Keratinocyte (primary cell): ENCODE results near the gene SPATA6L. TPM values are rescaled to one million over a fixed set of nuclear protein-coding genes. Genes with fewer than 3 reads are reported as not detected.

Source experiments
- DNase-seq: peaks from one replicate; pipeline ENCODE4 v3.0.0-alpha.2; 2011; ENCODE audit warnings: low read depth, missing footprints, low spot score
- FAIRE-seq: peaks from 2 replicates; lab custom pipeline; 2011; peaks lifted over from hg19 to GRCh38; lab: Jason Lieb, UNC
- H2AFZ ChIP-seq: 2 replicates; pipeline ENCODE4 v1.6.0; 2012; ENCODE audit warnings: low read length, control low read depth, inconsistent platforms; ENCODE audit not compliant: control insufficient read depth
- H3K27ac ChIP-seq: 2 replicates; pipeline ENCODE4 v1.5.1; 2011; ENCODE audit warnings: low read length; ENCODE audit not compliant: control insufficient read depth, insufficient read depth
- H3K27me3 ChIP-seq: 3 replicates; pipeline ENCODE4 v1.6.0; 2011; ENCODE audit warnings: low read length; ENCODE audit not compliant: control insufficient read depth, insufficient read depth; ENCODE audit errors: extremely low read depth
- H3K36me3 ChIP-seq, 2 experiments: 2 replicates in 1 of 2; 3 replicates in 1 of 2; pipeline ENCODE4 v1.5.1; 2011; ENCODE audit warnings: low read length in 2 of 2, mild to moderate bottlenecking in 1 of 2; ENCODE audit not compliant: control insufficient read depth in 2 of 2, insufficient read depth in 2 of 2; ENCODE audit errors: extremely low read depth in 1 of 2
- H3K4me1 ChIP-seq: 3 replicates; pipeline ENCODE4 v1.5.1; 2011; ENCODE audit warnings: low read length; ENCODE audit not compliant: control insufficient read depth, insufficient read depth; ENCODE audit errors: extremely low read depth
- H3K4me2 ChIP-seq: 3 replicates; pipeline ENCODE4 v1.6.0; 2011; ENCODE audit warnings: low read depth, low read length; ENCODE audit not compliant: control insufficient read depth, insufficient read depth; ENCODE audit errors: extremely low read depth
- H3K4me3 ChIP-seq, 3 experiments: fragments of 200-600 bp in 1 of 3; sonication (generic) in 1 of 3; 2 replicates in 2 of 3; 3 replicates in 1 of 3; pipeline ENCODE4 v1.5.1; 2011 to 2016; ENCODE audit warnings: low read length in 3 of 3, mild to moderate bottlenecking in 3 of 3, control low read depth in 2 of 3, inconsistent platforms in 1 of 3, low read depth in 1 of 3, mixed read lengths in 1 of 3, mixed run types in 1 of 3, moderate library complexity in 1 of 3; ENCODE audit not compliant: control insufficient read depth in 2 of 3, insufficient read depth in 2 of 3; ENCODE audit errors: extremely low read depth in 1 of 3
- H3K79me2 ChIP-seq: 2 replicates; pipeline ENCODE4 v1.6.0; 2012; ENCODE audit warnings: low read length; ENCODE audit not compliant: control insufficient read depth, insufficient read depth
- H3K9ac ChIP-seq: 3 replicates; pipeline ENCODE4 v1.6.0; 2011; ENCODE audit warnings: low read length; ENCODE audit not compliant: control insufficient read depth, insufficient read depth; ENCODE audit errors: extremely low read depth
- H3K9me1 ChIP-seq: 3 replicates; pipeline ENCODE4 v1.6.0; 2011; ENCODE audit warnings: low read length; ENCODE audit not compliant: control insufficient read depth, insufficient read depth; ENCODE audit errors: extremely low read depth
- H3K9me3 ChIP-seq: 2 replicates; pipeline ENCODE4 v1.5.1; 2012; ENCODE audit warnings: low read depth, low read length; ENCODE audit not compliant: control insufficient read depth
- H4K20me1 ChIP-seq: 3 replicates; pipeline ENCODE4 v1.6.0; 2011; ENCODE audit warnings: low read length; ENCODE audit not compliant: control insufficient read depth, insufficient read depth; ENCODE audit errors: extremely low read depth
- EZH2 ChIP-seq: IDR thresholded peaks from one replicate; pipeline ENCODE4 v1.6.1; 2012; ENCODE audit warnings: inconsistent platforms, mild to moderate bottlenecking, low read length, moderate library complexity
- dilution Hi-C: fragments of 300-500 bp; cut with MboI; formaldehyde crosslinking; loops from one replicate; pipeline ENCODE4 v1.7.0; 2020; ENCODE audit warnings: low sequenced_read_pairs; ENCODE audit not compliant: extremely low pct_ligation_motif_present
- polyA minus RNA-seq, 3 experiments: library from RNA; depleted of rRNA, polyadenylated mRNA; stranded (reverse); fragments of >200 nt; gene quantifications; 1 replicate in 1 of 3; 2 replicates in 1 of 3; 3 replicates in 1 of 3; pipeline ENCODE4 v1.2.3, GENCODE V29; 2011
- polyA plus RNA-seq, 5 experiments: library from polyadenylated mRNA; depleted of rRNA in 3 of 5; stranded (reverse) in 3 of 5; stranded (forward) in 1 of 5; unstranded in 1 of 5; fragments of >200 nt; gene quantifications; 1 replicate in 1 of 5; 2 replicates in 3 of 5; 3 replicates in 1 of 5; pipeline versions ENCODE4 v1.2.1 to v1.2.3, GENCODE V29; 2011 to 2012; ENCODE audit warnings: missing spikeins in 2 of 5, low read depth in 1 of 5, low replicate concordance in 1 of 5
- TF ChIP-seq, protein P1 (sequence below), 3 experiments: IDR thresholded peaks in 1 of 3; conservative IDR thresholded peaks in 1 of 3; optimal IDR thresholded peaks in 1 of 3; 2 replicates in 2 of 3; 3 replicates in 1 of 3; pipeline versions ENCODE3 to v1.5.1; 2011; ENCODE audit warnings: low read length in 3 of 3, mild to moderate bottlenecking in 3 of 3, moderate library complexity in 2 of 3, control low read depth in 1 of 3, inconsistent platforms in 1 of 3; ENCODE audit not compliant: insufficient read depth in 2 of 3; ENCODE audit errors: extremely low read depth in 1 of 3

Gene SPATA6L, protein sequence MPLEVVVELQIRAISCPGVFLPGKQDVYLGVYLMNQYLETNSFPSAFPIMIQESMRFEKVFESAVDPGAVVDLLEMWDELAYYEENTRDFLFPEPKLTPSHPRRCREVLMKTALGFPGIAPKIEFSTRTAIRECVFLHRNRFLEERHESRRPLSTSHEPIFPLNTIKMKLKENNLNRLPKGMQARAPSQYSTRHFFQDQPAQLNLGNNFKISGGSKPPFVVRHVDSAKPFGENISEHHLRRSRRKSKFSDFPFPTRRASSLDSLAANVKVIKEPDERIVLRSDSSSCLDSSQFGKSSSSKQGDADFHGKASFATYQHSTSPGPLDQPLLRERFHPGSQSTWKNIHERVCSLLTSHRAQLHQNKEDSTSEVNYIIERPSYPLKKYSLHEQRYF
- polyA plus RNA-seq (0.51 to 0.92 TPM (median 0.80 TPM) in 3 replicates), polyA minus RNA-seq (1.2 to 3.2 TPM in 2 of 3 replicates, not detected in the other)
- 0.61 TPM for polyA plus RNA-seq (2011; ENCODE audit: low read depth)
- 0.47 and 0.49 TPM in 2 replicates for polyA plus RNA-seq (2011; cell fraction: cytosol; rRNA removed)
- polyA plus RNA-seq (2011; cell fraction: nucleus; rRNA removed) = 1.4 and 1.9 TPM in 2 replicates
- polyA plus RNA-seq (2012; ENCODE audit: low replicate concordance) = 0.13 and 1.7 TPM in 2 replicates
- polyA minus RNA-seq (2011; cell fraction: cytosol; rRNA and poly(A)+ RNA removed) = not detected
- 1.1 and 2.2 TPM in 2 replicates for polyA minus RNA-seq (2011; cell fraction: nucleus; rRNA and poly(A)+ RNA removed)

DNA sequence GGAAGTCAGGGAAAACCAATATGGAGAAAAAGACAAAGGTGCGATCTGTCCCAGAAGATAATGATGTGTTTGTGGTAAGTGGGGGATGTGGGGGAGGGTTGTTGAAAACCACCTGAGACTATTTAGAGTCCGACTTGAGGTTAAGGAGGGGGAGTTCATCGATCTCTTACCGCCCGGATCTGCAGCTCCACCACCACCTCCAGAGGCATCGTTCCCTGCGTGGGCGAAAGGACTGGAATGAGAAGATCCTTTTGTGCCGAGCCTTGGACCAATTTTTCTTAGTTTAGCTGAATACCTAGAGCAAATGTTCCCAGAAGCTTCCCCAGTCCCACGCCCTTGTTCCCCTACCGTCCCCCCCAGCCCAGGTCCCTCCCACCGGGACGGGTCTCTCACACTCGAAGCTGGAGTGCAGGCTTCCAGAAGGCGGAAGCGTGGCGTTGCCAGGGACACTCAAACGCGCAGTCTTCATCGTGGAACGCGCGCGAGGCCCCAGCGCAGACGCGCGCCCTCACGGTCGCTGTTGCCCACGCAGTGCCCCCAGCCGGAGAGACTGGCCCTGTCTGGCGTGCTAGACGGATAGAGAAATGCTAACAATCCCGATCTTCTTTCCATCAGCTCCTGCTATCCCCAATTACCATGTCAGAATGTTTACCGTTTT, at the start of gene SPATA6L:
TSS of gene SPATA6L (minus strand) at position 439 of the 658 bp plus-strand sequence. CDS start at position 209, 230 bp downstream.
- Histone ChIP-seq H3K27me3 (no peaks in the 10 kb centered on the region), H3K4me1 (peaks cover 41% of the 10 kb centered on the region), H3K36me3 (no peaks in the 10 kb centered on the region), H3K27ac (peak within 1 kb of the TSS; percentile 18), H3K79me2 (peaks cover 15% of the 10 kb centered on the region), H3K9me1 (no peaks in the 10 kb centered on the region), H3K4me2 (peak within 1 kb of the TSS; percentile 89), H3K9me3 (no peaks in the 10 kb centered on the region), H4K20me1 (no peaks in the 10 kb centered on the region), H2AFZ (peak within 1 kb of the TSS; percentile 87), H3K4me3 (peak within 1 kb of the TSS; percentile 20 to 66 (median 56)), H3K9ac (peak within 1 kb of the TSS; percentile 53)
- dilution Hi-C loops = no loop called here
- no peak for TF ChIP-seq EZH2
- TF ChIP-seq, protein P1, sequence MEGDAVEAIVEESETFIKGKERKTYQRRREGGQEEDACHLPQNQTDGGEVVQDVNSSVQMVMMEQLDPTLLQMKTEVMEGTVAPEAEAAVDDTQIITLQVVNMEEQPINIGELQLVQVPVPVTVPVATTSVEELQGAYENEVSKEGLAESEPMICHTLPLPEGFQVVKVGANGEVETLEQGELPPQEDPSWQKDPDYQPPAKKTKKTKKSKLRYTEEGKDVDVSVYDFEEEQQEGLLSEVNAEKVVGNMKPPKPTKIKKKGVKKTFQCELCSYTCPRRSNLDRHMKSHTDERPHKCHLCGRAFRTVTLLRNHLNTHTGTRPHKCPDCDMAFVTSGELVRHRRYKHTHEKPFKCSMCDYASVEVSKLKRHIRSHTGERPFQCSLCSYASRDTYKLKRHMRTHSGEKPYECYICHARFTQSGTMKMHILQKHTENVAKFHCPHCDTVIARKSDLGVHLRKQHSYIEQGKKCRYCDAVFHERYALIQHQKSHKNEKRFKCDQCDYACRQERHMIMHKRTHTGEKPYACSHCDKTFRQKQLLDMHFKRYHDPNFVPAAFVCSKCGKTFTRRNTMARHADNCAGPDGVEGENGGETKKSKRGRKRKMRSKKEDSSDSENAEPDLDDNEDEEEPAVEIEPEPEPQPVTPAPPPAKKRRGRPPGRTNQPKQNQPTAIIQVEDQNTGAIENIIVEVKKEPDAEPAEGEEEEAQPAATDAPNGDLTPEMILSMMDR (optimal IDR thresholded peaks at IDR 0.05 in 1 of 3, IDR thresholded peaks at IDR 0.05 in 1 of 3, conservative IDR thresholded peaks at IDR 0.05 in 1 of 3; ENCODE audit: extremely low read depth in 1 of 3, insufficient read depth in 2 of 3, low read length in 3 of 3) = peak in 1 of 3 experiments; percentile 30
- peak; percentile 17 for FAIRE-seq
- DNase-seq = no peak

DNA sequence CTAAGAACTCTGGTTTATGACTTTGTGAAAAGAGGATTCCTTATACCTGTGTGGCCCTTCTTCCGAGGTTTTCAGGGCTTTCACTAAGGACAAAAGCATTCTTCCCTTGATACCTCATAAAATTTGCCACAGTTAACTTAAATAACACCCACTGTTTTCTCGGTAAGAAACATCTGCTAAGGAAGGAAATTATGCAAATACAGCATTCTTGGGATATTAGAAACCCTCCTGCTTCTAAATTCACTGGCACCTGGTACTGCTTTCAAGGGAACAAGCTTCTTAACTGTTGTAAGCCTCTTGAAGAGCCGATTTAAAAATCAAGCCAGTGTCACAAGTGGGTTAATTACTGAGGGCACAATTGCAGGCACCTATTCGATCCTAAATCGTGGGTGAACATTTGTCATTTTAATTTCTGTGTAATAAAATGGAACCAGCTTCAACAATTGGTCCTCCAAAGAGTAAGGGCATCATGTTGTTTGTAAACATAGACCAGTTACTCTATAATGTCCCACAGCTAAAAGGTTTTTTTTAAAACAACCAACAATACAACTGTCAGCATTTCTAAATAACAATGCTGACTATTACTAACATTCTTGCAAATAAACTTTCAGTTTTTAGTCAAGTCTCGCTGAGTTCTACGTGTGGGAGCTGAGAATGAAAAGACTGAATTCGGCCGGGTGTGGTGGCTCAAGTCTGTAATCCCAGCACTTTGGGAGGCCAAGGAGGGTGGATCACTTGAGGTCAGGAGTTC, 48.2 kb upstream of the SPATA6L start:
- H3K4me1 ChIP-seq = no peaks in the 10 kb centered on the region
- DNase-seq = no peak
- H3K27me3 ChIP-seq = no peaks in the 10 kb centered on the region

More for the DNA sequence above, 48.2 kb upstream of the SPATA6L start:
- no peak overlapping the region for H3K4me2 ChIP-seq
- no peak overlapping the region for H3K9ac ChIP-seq
- TF ChIP-seq EZH2 = no peak
- TF ChIP-seq, protein P1 (optimal IDR thresholded peaks at IDR 0.05 in 1 of 3, IDR thresholded peaks at IDR 0.05 in 1 of 3, conservative IDR thresholded peaks at IDR 0.05 in 1 of 3; ENCODE audit: extremely low read depth in 1 of 3, insufficient read depth in 2 of 3, low read length in 3 of 3) = no peak
- no peak overlapping the region for H3K4me3 ChIP-seq
- H3K36me3 ChIP-seq = peaks cover 10 to 18% of the 10 kb centered on the region in 2 experiments
- H3K27ac ChIP-seq = no peak overlapping the region
- H3K79me2 ChIP-seq = no peaks in the 10 kb centered on the region
- no peaks in the 10 kb centered on the region for H3K9me3 ChIP-seq
- FAIRE-seq = no peak
- no peaks in the 10 kb centered on the region for H3K9me1 ChIP-seq
- no peaks in the 10 kb centered on the region for H4K20me1 ChIP-seq
- dilution Hi-C loops = no loop called here
- H2AFZ ChIP-seq = no peak overlapping the region
